GM12801 (cell line): ENCODE data around the gene KCTD12.

Experiments
- CTCF ChIP-seq: IDR thresholded peaks from one replicate; pipeline ENCODE4 v1.5.1; 2011; ENCODE audit warnings: control low read depth; ENCODE audit not compliant: insufficient read length; ENCODE audit errors: extremely low read depth

KCTD12 gene

GRCh38 chr13:76878043-76878442, 8.2 kb downstream of the KCTD12 start:
- TF ChIP-seq CTCF = no peak

GRCh38 chr13:76875271-76875815, 10.9 kb downstream of the KCTD12 start:
- no peak for TF ChIP-seq CTCF

- TF ChIP-seq CTCF = no peak
Measured at GRCh38 chr13:76874479-76874878, 11.7 kb downstream of the KCTD12 start.

- no peak for TF ChIP-seq CTCF
Measured at GRCh38 chr13:76873445-76873844, 12.8 kb downstream of the KCTD12 start.

GRCh38 chr13:76872675-76873074, 13.5 kb downstream of the KCTD12 start:
- TF ChIP-seq CTCF = no peak

GRCh38 chr13:76871432-76871831, 14.8 kb downstream of the KCTD12 start:
- TF ChIP-seq CTCF = no peak

- TF ChIP-seq CTCF = no peak
Measured at GRCh38 chr13:76868371-76868770, 17.8 kb downstream of the KCTD12 start.
